CD14-positive monocyte (primary cell): Measurements from ENCODE around the gene ELMO2. TPM values are rescaled to one million over a fixed set of nuclear protein-coding genes. Genes with fewer than 3 reads are reported as not detected.

Source experiments
- DNase-seq, 3 donors: peaks; one replicate each; pipeline ENCODE4 v3.0.0-alpha.2; 2011 to 2022
- H2AFZ ChIP-seq: 2 replicates; pipeline ENCODE4 v1.6.0; 2012; ENCODE audit warnings: mild to moderate bottlenecking, low read depth, low read length, inconsistent platforms; ENCODE audit not compliant: insufficient read depth, poor library complexity, severe bottlenecking
- H3K27ac ChIP-seq, 2 donors: 1 replicate in 1 of 2; 2 replicates in 1 of 2; pipeline ENCODE4 v1.5.1; 2012 to 2013; ENCODE audit warnings: low read length in 2 of 2, control low read depth in 1 of 2, inconsistent platforms in 1 of 2, low read depth in 1 of 2, mild to moderate bottlenecking in 1 of 2
- H3K27me3 ChIP-seq, 2 donors: one replicate each; pipeline versions ENCODE4 v1.6.0 to v1.6.1; 2011 to 2013; ENCODE audit warnings: low read length in 2 of 2; ENCODE audit not compliant: control insufficient read depth in 2 of 2, insufficient read depth in 2 of 2
- H3K36me3 ChIP-seq, 2 donors: replicated peaks in 1 of 2; 1 replicate in 1 of 2; 2 replicates in 1 of 2; pipeline versions ENCODE4 v1.5.1 to v1.6.1; 2012 to 2013; ENCODE audit warnings: low read length in 2 of 2, control low read depth in 1 of 2, inconsistent platforms in 1 of 2, mild to moderate bottlenecking in 1 of 2; ENCODE audit not compliant: insufficient read depth in 2 of 2, control insufficient read depth in 1 of 2
- H3K4me1 ChIP-seq, 2 donors: 1 replicate in 1 of 2; 2 replicates in 1 of 2; pipeline versions ENCODE4 v1.5.1 to v1.6.1; 2012 to 2013; ENCODE audit warnings: low read length in 2 of 2, control low read depth in 1 of 2, inconsistent platforms in 1 of 2, mild to moderate bottlenecking in 1 of 2, moderate library complexity in 1 of 2; ENCODE audit not compliant: insufficient read depth in 2 of 2, control insufficient read depth in 1 of 2
- H3K4me2 ChIP-seq: replicated peaks from 2 replicates; pipeline ENCODE3; 2012; ENCODE audit warnings: low read length, moderate library complexity, mild to moderate bottlenecking; ENCODE audit not compliant: poor library complexity, severe bottlenecking; ENCODE audit errors: extremely low read depth
- H3K4me3 ChIP-seq, 3 experiments: fragments of 200-600 bp in 1 of 3; sonication (generic) in 1 of 3; replicated peaks in 1 of 3; 1 replicate in 2 of 3; 2 replicates in 1 of 3; pipeline ENCODE4 v1.5.1; 2011 to 2013; ENCODE audit warnings: low read length in 3 of 3, mild to moderate bottlenecking in 3 of 3, control low read depth in 2 of 3, low read depth in 2 of 3, inconsistent platforms in 1 of 3, moderate library complexity in 1 of 3
- H3K79me2 ChIP-seq: 2 replicates; pipeline ENCODE4 v1.6.0; 2012; ENCODE audit warnings: mild to moderate bottlenecking, control low read depth, inconsistent platforms, low read length, moderate library complexity; ENCODE audit not compliant: insufficient read depth
- H3K9ac ChIP-seq: 2 replicates; pipeline ENCODE4 v1.6.0; 2017; ENCODE audit warnings: low read length, mild to moderate bottlenecking; ENCODE audit not compliant: insufficient read depth, poor library complexity, severe bottlenecking
- H3K9me3 ChIP-seq, 2 donors: replicated peaks in 1 of 2; 1 replicate in 1 of 2; 2 replicates in 1 of 2; pipeline versions ENCODE4 v1.5.1 to v1.6.1; 2012 to 2013; ENCODE audit warnings: low read length in 2 of 2, control low read depth in 1 of 2; ENCODE audit not compliant: control insufficient read depth in 1 of 2, insufficient read depth in 1 of 2
- H4K20me1 ChIP-seq: 2 replicates; pipeline ENCODE4 v1.6.0; 2012; ENCODE audit warnings: mild to moderate bottlenecking, low read length, control low read depth, moderate library complexity; ENCODE audit not compliant: insufficient read depth
- H3K27ac Mint-ChIP-seq, 7 donors: one replicate each; pipeline ENCODE4 v1.8.0; 2020; ENCODE audit warnings: mild to moderate bottlenecking in 7 of 7, mixed read lengths in 7 of 7, moderate library complexity in 6 of 7, inconsistent platforms in 2 of 7
- H3K27me3 Mint-ChIP-seq, 3 donors: one replicate each; pipeline ENCODE4 v1.8.0; 2021 to 2022; ENCODE audit warnings: low read depth in 3 of 3, mild to moderate bottlenecking in 3 of 3, mixed read lengths in 3 of 3, moderate library complexity in 3 of 3, inconsistent platforms in 1 of 3
- H3K36me3 Mint-ChIP-seq, 2 donors: one replicate each; pipeline ENCODE4 v1.8.0; 2020; ENCODE audit warnings: mixed read lengths in 2 of 2, inconsistent platforms in 1 of 2, mild to moderate bottlenecking in 1 of 2
- H3K4me1 Mint-ChIP-seq: one replicate; pipeline ENCODE4 v1.8.0; 2020; ENCODE audit warnings: mild to moderate bottlenecking, mixed read lengths
- H3K4me3 Mint-ChIP-seq, 2 donors: one replicate each; pipeline ENCODE4 v1.8.0; 2020; ENCODE audit warnings: mild to moderate bottlenecking in 2 of 2, mixed read lengths in 2 of 2, moderate library complexity in 1 of 2
- H3K9me3 Mint-ChIP-seq, 7 donors: one replicate each; pipeline ENCODE4 v1.8.0; 2020 to 2022; ENCODE audit warnings: mixed read lengths in 7 of 7, mild to moderate bottlenecking in 6 of 7, moderate library complexity in 6 of 7, inconsistent platforms in 2 of 7
- CTCF ChIP-seq: fragments of 200-600 bp; IDR thresholded peaks from one replicate; pipeline ENCODE4 v1.8.0; 2022; ENCODE audit warnings: antibody characterized with exemption, mild to moderate bottlenecking
- WGBS: methylation state at CpG from one replicate; pipeline ENCODE4 v1.1.5; 2013; ENCODE audit warnings: missing lambda C conversion rate; ENCODE audit not compliant: insufficient coverage; 5-methylcytosine and 5-hydroxymethylcytosine counted together
- intact Hi-C, 2 donors: fragments of 100-400 bp; cut with micrococcal nuclease; formaldehyde crosslinking; loops; one replicate each; pipeline versions ENCODE4 v1.15.0 to v1.15.1; 2023
- polyA plus RNA-seq, 3 donors: library from polyadenylated mRNA; depleted of rRNA in 1 of 3; unstranded in 2 of 3; stranded (reverse) in 1 of 3; fragments of 300-500 nt in 2 of 3; fragments of >200 nt in 1 of 3; fragmentation: Illumina TruSeq in 2 of 3; gene quantifications; 1 replicate in 2 of 3; 2 replicates in 1 of 3; pipeline ENCODE4 v1.2.3, GENCODE V29; 2012 to 2021

Gene ELMO2
- polyA plus RNA-seq, 3 donors: 35.3 to 53.1 (median 42.3) TPM

- TF ChIP-seq CTCF: no peak
- H3K9me3 ChIP-seq: no peaks in the 10 kb centered on the region
- no peak overlapping the region for H3K4me3 Mint-ChIP-seq
- H3K4me2 ChIP-seq: no peak overlapping the region
- no peak overlapping the region for H3K4me3 ChIP-seq
- H4K20me1 ChIP-seq: peaks cover 18% of the 10 kb centered on the region
- peaks cover 13% of the 10 kb centered on the region for H3K79me2 ChIP-seq
- H3K9me3 Mint-ChIP-seq: no peaks in the 10 kb centered on the region
- H2AFZ ChIP-seq: no peak overlapping the region
- peaks cover 0 to 4% (median 0%) of the 10 kb centered on the region in 3 donors for H3K27me3 Mint-ChIP-seq
- peak overlapping the region in 1 of 7 donors; percentile 16 for H3K27ac Mint-ChIP-seq
- peaks cover 67 to 74% of the 10 kb centered on the region in 2 donors for H3K36me3 Mint-ChIP-seq
- H3K4me1 Mint-ChIP-seq: peaks cover 24% of the 10 kb centered on the region
- no peak overlapping the region for H3K27ac ChIP-seq
- intact Hi-C loops: no loop called here
- no peak for DNase-seq
- 93% methylated on average over 5 of the region's 5 CpGs for WGBS
- no peaks in the 10 kb centered on the region for H3K27me3 ChIP-seq
- H3K9ac ChIP-seq: no peak overlapping the region
- peaks cover 66 to 71% of the 10 kb centered on the region in 2 donors for H3K36me3 ChIP-seq
- peaks cover 23 to 24% of the 10 kb centered on the region in 2 donors for H3K4me1 ChIP-seq
Measured at GRCh38 chr20:46367234-46367633, 39.2 kb downstream of the ELMO2 start.

GRCh38 chr20:46366826-46367225, 39.6 kb downstream of the ELMO2 start:
- Histone ChIP-seq H3K4me2 (no peak overlapping the region), H3K4me1 (peaks cover 27 to 28% of the 10 kb centered on the region in 2 donors)

More at GRCh38 chr20:46366826-46367225, 39.6 kb downstream of the ELMO2 start:
- Mint-ChIP-seq H3K36me3 (peaks cover 64 to 70% of the 10 kb centered on the region in 2 donors), H3K27me3 (peaks cover 0 to 5% (median 0%) of the 10 kb centered on the region in 3 donors), H3K9me3 (no peaks in the 10 kb centered on the region), H3K4me1 (peaks cover 28% of the 10 kb centered on the region), H3K4me3 (no peak overlapping the region), H3K27ac (peak overlapping the region in 4 of 7 donors; percentile 8 to 59 (median 35))
- no peak for TF ChIP-seq CTCF
- no peak for DNase-seq
- Histone ChIP-seq H4K20me1 (peaks cover 22% of the 10 kb centered on the region), H3K27ac (no peak overlapping the region), H3K4me3 (no peak overlapping the region), H3K36me3 (peaks cover 62 to 67% of the 10 kb centered on the region in 2 donors), H2AFZ (no peak overlapping the region), H3K79me2 (peaks cover 17% of the 10 kb centered on the region), H3K9ac (no peak overlapping the region), H3K27me3 (no peaks in the 10 kb centered on the region), H3K9me3 (no peaks in the 10 kb centered on the region)
- intact Hi-C loops: no loop called here
- WGBS: 96% methylated on average over 4 of the region's 5 CpGs
